HTR-8/SVneo (cell line): ENCODE data around the gene PRTN3.
"Not testable (repeated sequence)": the region's sequence is repeated elsewhere in the genome, so short reads cannot be mapped to it uniquely, and the experiment has no call there.

Experiments
- DNase-seq: peaks from one replicate; pipeline ENCODE4 v3.0.0; 2011; ENCODE audit warnings: low spot score, mixed read lengths; ENCODE audit not compliant: insufficient read length
- FAIRE-seq: peaks from 2 replicates; lab custom pipeline; 2011; peaks lifted over from hg19 to GRCh38; lab: Jason Lieb, UNC

Gene PRTN3

DNA sequence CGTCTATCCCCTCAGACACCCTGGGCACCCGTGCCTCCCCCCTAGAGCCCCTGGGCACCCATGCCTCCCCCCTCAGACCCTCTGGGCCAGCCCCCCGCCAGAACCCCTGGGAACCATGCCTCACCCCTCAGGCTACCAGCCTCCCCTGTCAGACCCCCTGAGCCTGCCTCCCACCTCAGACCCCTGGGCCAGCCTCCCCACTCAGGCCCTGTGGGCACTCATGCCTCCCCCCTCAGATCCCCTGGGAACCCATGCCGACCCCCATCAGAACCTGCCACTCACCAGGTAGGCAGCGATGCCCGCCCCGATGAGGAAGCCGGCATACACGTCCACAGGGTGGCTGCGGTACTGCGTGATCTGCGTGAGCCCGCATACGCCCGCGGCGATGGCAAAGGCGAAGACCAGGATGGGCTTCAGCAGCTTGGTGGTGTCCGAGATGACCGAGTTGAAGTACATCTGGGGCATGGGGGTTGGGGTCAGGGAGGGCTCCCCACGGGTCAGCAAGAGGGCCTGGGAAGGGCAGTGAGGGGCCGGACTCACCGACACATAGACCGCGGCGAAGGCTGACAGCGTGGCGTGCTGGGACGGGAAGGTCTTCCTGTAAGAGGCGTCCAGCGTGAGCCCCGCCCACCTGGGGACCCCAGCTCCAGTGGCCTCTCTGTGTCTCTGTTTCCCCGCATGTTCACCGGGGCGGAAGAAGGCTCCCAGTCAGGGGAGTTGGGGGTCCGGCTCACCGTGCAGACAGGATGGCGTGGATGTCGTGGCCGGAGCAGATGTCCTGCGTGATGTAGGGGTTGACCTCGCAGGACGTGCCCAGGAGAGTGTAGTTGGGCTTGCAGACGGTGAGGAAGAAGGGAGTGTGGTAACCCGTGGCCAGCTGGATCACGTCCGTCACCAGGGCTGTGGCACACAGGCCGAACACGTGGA, 26.4 kb upstream of the PRTN3 start:
- FAIRE-seq, result peak; percentile 55

DNA sequence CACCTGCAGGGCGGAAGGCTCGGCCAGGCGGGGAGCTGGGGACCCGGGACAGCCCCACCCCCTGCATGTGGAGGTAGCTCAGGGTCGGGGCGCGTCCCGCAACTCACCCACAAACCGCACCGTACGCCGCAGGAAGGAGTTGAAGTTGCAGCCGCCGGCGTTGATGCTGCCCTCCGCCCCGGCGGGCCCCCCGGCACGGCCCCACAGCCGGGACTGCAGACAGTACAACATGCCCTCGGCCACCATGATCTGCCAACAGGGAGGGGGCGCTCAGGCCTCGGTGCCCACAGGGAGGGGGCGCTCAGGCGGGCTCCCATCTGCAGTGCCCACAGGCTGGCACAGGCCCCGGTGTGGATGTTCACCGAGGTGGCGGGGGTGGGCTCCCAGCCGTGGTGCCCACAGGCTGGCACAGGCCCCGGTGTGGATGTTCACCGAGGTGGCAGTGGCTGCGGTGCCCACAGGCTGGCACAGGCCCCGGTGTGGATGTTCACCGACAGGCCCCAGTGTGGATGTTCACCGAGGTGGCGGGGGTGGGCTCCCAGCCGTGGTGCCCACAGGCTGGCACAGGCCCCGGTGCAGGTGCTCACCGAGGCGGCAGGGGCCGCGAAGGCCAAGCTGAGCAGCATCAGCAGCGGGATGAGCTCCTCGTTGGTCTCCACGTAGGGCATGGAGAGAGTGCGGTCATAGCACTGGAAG, 25.6 kb upstream of the PRTN3 start:
- DNase-seq (no peak), FAIRE-seq (no peak)

More for the DNA sequence above, 26.4 kb upstream of the PRTN3 start:
- no peak for DNase-seq

- FAIRE-seq, result peak; percentile 64
- no peak for DNase-seq
Measured at GRCh38 chr19:815775-816499, 24.9 kb upstream of the PRTN3 start.

DNA sequence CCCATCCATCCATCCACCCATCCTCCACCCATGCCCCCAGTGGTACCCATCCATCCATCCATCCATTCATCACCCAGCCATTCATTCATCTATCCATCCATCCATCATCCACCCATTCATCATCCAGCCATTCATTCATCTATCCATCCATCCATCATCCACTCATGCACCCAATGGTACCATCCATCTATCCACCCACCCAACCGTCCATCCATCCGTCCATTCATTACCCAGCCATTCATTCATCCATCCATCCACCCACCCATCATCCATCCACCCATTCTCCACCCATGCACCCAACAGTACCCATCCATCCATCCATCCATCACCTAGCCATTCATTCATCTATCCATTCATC, 24.3 kb upstream of the PRTN3 start:
- FAIRE-seq, result peak; percentile 66
- DNase-seq, result no peak

DNA sequence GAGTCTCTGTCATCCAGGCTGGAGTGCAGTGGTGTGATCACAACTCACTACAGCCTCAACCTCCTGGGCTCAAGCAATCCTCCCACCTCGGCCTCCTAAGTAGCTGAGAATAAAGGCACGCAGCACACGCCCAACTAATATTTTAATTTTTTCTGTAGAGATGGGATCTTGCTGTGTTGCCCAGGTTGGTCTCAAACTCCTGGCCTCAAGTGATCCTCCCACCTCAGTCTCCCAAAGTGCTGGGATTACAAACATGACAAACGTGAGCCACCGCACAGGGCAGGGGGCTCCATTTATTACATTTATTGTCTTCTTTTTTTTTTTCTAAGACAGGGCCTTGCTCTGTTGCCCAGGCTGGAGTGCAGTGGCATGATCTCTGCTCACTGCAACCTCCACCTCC, 20.6 kb upstream of the PRTN3 start:
- FAIRE-seq, DNase-seq: not testable (repeated sequence)

DNA sequence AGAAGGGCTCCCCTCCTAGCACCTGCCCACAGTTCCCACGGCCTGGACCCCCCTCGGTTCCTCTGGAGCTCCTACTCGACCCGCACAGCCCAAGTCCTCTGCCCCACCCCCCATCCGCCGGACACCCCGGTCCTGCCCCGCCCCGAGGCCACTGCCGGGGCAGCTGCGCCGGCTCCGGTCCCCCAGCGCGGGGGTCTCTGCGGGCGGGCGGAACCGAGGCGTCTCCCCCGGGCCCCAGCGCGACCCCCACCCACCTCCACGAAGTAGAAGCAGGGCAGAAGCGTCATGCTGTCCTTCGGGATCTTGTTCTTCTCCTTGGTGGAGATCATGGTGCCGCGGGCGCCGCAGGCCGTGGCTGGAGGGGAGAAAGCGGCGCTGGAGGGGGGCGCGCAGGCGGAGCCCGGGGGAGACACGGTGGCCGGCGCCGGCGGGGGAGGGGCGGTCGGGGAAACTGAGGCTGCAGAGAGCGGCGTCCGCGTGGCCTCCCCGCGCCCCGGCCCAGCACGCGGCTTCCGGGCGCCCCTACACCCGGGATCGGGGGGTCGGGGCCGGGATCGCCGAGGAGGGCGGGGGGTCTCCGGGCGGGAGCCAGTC, 19.5 kb upstream of the PRTN3 start:
- no peak for DNase-seq
- FAIRE-seq, result no peak

- DNase-seq (no peak), FAIRE-seq (no peak)
Measured at GRCh38 chr19:821825-822503, 18.8 kb upstream of the PRTN3 start, which contains the start of gene PLPPR3. Gene PLPPR3, minus strand, starts transcription at chr19:821955. Its CDS starts 396 bp downstream, at chr19:821559.

DNA sequence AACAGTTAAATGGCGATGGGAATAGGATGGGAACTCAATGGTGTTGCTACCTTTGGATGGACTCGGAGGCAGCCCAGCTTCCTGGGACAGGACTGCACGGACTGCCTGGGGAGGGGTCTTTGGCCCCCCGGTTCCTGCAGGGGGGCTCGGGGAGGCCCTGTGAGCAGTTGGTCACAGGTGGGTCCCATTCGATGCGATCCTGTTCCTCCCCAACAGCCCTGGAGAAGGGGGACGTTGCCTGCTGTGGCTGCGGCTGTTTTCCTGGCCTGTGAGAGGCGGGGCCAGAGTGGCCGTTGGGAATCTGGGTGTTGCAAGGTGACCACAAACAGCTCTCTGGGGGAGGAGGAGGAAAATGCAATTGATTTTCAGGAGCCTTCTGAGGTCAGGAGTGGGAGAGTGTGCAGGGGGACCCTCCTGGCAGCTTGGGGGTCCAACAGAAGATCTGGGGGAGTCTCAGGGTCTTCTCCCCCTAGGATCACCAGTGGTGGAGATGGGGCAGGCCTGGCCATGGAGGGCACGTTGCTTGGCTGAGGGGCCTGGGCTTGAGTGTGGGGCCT, 17.2 kb upstream of the PRTN3 start:
- DNase-seq (peak; percentile 60), FAIRE-seq (no peak)

- DNase-seq (no peak), FAIRE-seq (no peak)
Measured at GRCh38 chr19:824885-825284, 15.9 kb upstream of the PRTN3 start.

DNA sequence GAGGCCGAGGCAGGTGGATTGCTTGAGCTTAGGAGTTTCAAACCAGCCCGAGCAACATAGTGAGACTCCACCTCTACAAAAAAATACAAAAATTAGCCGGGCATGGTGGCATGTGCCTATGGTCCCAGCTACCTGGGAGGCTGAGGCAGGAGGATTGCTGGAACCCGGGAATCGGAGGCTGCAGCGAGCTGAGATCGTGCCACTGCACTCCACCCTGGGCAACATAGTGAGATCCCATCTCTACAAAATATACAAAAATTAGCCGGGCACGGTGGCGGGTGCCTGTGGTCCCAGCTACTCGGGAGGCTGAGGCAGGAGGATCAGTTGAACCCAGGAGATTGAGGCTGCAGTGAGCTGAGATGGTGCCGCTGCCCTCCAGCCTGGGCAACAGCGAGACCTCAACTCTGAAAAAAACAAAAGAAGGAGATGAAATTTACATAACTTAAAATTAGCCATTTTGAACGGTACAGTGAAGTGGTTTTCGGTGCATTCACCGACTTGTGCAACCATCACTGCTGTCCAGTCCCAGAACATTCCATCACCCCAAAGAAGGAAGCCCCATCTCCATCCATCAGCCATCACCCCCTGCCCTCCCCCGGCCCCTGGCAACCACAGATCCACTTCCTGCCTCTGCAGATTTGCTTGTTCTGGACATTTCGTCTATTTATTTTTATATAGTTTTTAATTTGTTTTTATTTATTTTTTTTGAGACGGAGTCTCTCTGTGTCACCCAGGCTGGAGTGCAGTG, 14.7 kb upstream of the PRTN3 start:
- DNase-seq (no peak), FAIRE-seq (no peak)

GRCh38 chr19:827314-827709, 13.5 kb upstream of the PRTN3 start:
- DNase-seq (no peak), FAIRE-seq (no peak)

GRCh38 chr19:827710-828321, 13.0 kb upstream of the PRTN3 start, which contains the start of gene AZU1:
Gene AZU1, plus strand, starts transcription at chr19:827837. Its CDS starts 10 bp downstream, at chr19:827847.
- FAIRE-seq, result no peak
- no peak for DNase-seq

DNA sequence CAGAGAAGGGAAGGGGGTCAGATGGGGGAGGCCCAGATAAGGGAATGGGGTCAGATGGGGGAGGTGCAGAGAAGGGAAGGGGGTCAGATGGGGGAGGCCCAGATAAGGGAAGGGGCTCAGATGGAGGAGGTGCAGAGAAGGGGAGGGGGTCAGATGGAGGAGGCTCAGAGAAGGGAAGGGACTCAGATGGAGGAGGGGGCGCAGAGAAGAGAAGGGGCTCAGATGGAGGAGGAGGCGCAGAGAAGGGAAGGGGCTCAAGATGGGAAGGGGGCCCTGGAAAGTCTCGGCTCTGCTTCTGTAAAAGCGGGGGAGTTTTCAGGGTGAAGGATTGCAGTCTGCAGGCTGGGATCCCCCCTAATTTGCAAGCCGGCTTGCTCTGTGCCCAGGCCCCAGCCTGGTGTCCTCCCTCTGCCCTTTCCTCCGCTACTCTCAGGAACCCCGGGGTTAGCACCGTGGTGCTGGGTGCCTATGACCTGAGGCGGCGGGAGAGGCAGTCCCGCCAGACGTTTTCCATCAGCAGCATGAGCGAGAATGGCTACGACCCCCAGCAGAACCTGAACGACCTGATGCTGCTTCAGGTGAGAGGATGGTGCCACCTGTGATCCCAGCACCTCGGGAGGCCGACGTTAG, 11.6 kb upstream of the PRTN3 start:
- FAIRE-seq, result no peak

GRCh38 chr19:831407-832369, 9.1 kb upstream of the PRTN3 start:
- no peak for FAIRE-seq
- DNase-seq, result no peak

More for the DNA sequence above, 11.6 kb upstream of the PRTN3 start:
- DNase-seq, result no peak

- FAIRE-seq (no peak), DNase-seq (no peak)
Measured at GRCh38 chr19:834216-834615, 6.6 kb upstream of the PRTN3 start.

- FAIRE-seq, result no peak
Measured at GRCh38 chr19:835210-835810, 5.5 kb upstream of the PRTN3 start.

More at GRCh38 chr19:835210-835810, 5.5 kb upstream of the PRTN3 start:
- DNase-seq, result no peak
